HEK293T (cell line): ENCODE measurements around the gene RBM17.

Source experiments
- BHLHE40 ChIP-seq: fragments of 450-650 bp; IDR thresholded peaks from 2 replicates; pipeline ENCODE4 v1.6.1; 2016; ENCODE audit warnings: mild to moderate bottlenecking, moderate library complexity, borderline replicate concordance
- CTBP1 ChIP-seq: fragments of 450-650 bp; IDR thresholded peaks from 2 replicates; pipeline ENCODE4 v1.6.1; 2016; ENCODE audit warnings: borderline replicate concordance
- ELF4 ChIP-seq: fragments of 450-650 bp; IDR thresholded peaks from 2 replicates; pipeline ENCODE4 v1.6.1; 2017; ENCODE audit warnings: antibody characterized with exemption
- FOXA1 ChIP-seq: fragments of 450-650 bp; IDR thresholded peaks from 2 replicates; pipeline ENCODE4 v1.6.1; 2016; ENCODE audit warnings: mild to moderate bottlenecking
- FOXK2 ChIP-seq: fragments of 450-650 bp; IDR thresholded peaks from 2 replicates; pipeline ENCODE4 v1.6.1; 2016; ENCODE audit warnings: mild to moderate bottlenecking
- FOXM1 ChIP-seq: fragments of 450-650 bp; IDR thresholded peaks from 2 replicates; pipeline ENCODE4 v1.6.1; 2017; ENCODE audit warnings: mild to moderate bottlenecking, borderline replicate concordance
- LEF1 ChIP-seq: fragments of 450-650 bp; IDR thresholded peaks from 2 replicates; pipeline ENCODE4 v1.6.1; 2017; ENCODE audit warnings: mild to moderate bottlenecking, borderline replicate concordance
- NFRKB ChIP-seq: fragments of 450-650 bp; IDR thresholded peaks from 2 replicates; pipeline ENCODE4 v1.6.1; 2016; ENCODE audit warnings: mild to moderate bottlenecking, moderate library complexity
- PKNOX1 ChIP-seq: fragments of 450-650 bp; IDR thresholded peaks from 2 replicates; pipeline ENCODE4 v1.6.1; 2016
- SP1 ChIP-seq: fragments of 450-650 bp; IDR thresholded peaks from 2 replicates; pipeline ENCODE4 v1.6.1; 2017
- SUZ12 ChIP-seq: fragments of 450-650 bp; IDR thresholded peaks from 2 replicates; pipeline ENCODE4 v1.6.1; 2016; ENCODE audit warnings: mild to moderate bottlenecking
- TARDBP ChIP-seq: fragments of 450-650 bp; IDR thresholded peaks from 2 replicates; pipeline ENCODE4 v1.6.1; 2016
- ZNF384 ChIP-seq: fragments of 450-650 bp; IDR thresholded peaks from 2 replicates; pipeline ENCODE4 v1.6.1; 2016

- TF ChIP-seq FOXA1, result no peak
- TF ChIP-seq SUZ12, result no peak
- no peak for TF ChIP-seq LEF1
- TF ChIP-seq BHLHE40, result no peak
- no peak for TF ChIP-seq FOXM1
- TF ChIP-seq ELF4, result no peak
- no peak for TF ChIP-seq PKNOX1
- no peak for TF ChIP-seq CTBP1
- TF ChIP-seq ZNF384, result no peak
- TF ChIP-seq NFRKB, result no peak
- no peak for TF ChIP-seq SP1
- TF ChIP-seq FOXK2, result no peak
- no peak for TF ChIP-seq TARDBP
Measured at GRCh38 chr10:6158276-6158675, 69.4 kb downstream of the RBM17 start.
